OCI-LY7 (cell line): ENCODE data around the gene OIP5. TPM values are rescaled to one million over a fixed set of nuclear protein-coding genes. Genes with fewer than 3 reads are reported as not detected.
A peak's percentile ranks its signal among the peaks of the same experiment; 100 is the strongest.

ENCODE experiments used
- BruUV-seq: library from RNA; stranded (reverse); fragments of 400-500 nt; replicated peaks from 2 replicates; lab custom pipeline; 2021; lab: Mats Ljungman, UMichigan
- CTCF ChIA-PET: fragments of 300-600 bp; sonication (Branson Sonifier 250); formaldehyde crosslinking; loops from one replicate; lab custom pipeline; 2022; ENCODE audit warnings: antibody characterized with exemption; ENCODE audit not compliant: unreplicated experiment; lab: Charles Lee
- POLR2A ChIA-PET: fragments of 300-600 bp; sonication (Branson Sonifier 250); formaldehyde crosslinking; loops from one replicate; lab custom pipeline; 2022; ENCODE audit warnings: antibody characterized with exemption; lab: Charles Lee
- DNase-seq: peaks from one replicate; pipeline ENCODE4 v3.0.0-alpha.2; 2015; ENCODE audit warnings: low spot score
- H2AFZ ChIP-seq: fragments of 200-600 bp; sonication (generic), shearing (Covaris generic); 2 replicates; pipeline ENCODE4 v1.6.1; 2014; ENCODE audit warnings: mild to moderate bottlenecking, antibody characterized with exemption, low read length, moderate library complexity
- H3K27ac ChIP-seq: fragments of 200-600 bp; sonication (generic); 2 replicates; pipeline ENCODE4 v1.5.1; 2014; ENCODE audit warnings: mixed run types, low read depth, mild to moderate bottlenecking, moderate library complexity, low read length, inconsistent platforms; ENCODE audit not compliant: poor library complexity, severe bottlenecking
- H3K36me3 ChIP-seq: fragments of 200-600 bp; sonication (generic); 2 replicates; pipeline ENCODE4 v1.6.1; 2014; ENCODE audit warnings: mild to moderate bottlenecking, antibody characterized with exemption, low read length, moderate library complexity, mixed read lengths; ENCODE audit not compliant: insufficient read depth
- H3K4me1 ChIP-seq: fragments of 200-600 bp; sonication (generic); 2 replicates; pipeline ENCODE4 v1.5.1; 2014; ENCODE audit warnings: mild to moderate bottlenecking, low read length; ENCODE audit not compliant: insufficient read depth, poor library complexity, severe bottlenecking
- H3K4me2 ChIP-seq: fragments of 200-600 bp; sonication (generic); 2 replicates; pipeline ENCODE4 v1.6.1; 2014; ENCODE audit warnings: mild to moderate bottlenecking, low read length
- H3K4me3 ChIP-seq: fragments of 200-600 bp; sonication (generic); 2 replicates; pipeline ENCODE4 v1.5.1; 2014; ENCODE audit warnings: mild to moderate bottlenecking, low read depth, low read length; ENCODE audit not compliant: poor library complexity, severe bottlenecking
- H3K79me2 ChIP-seq: fragments of 200-600 bp; sonication (generic); 2 replicates; pipeline ENCODE4 v1.6.1; 2016; ENCODE audit warnings: low read depth, mild to moderate bottlenecking, low read length, moderate library complexity, mixed read lengths; ENCODE audit not compliant: insufficient read depth
- H3K9me2 ChIP-seq: fragments of 200-600 bp; sonication (generic); 2 replicates; pipeline ENCODE4 v1.6.1; 2016; ENCODE audit warnings: mild to moderate bottlenecking, low read length, mixed read lengths; ENCODE audit not compliant: insufficient read depth
- H3K9me3 ChIP-seq: fragments of 200-600 bp; sonication (generic); 2 replicates; pipeline ENCODE4 v1.6.1; 2014; ENCODE audit warnings: mild to moderate bottlenecking, mixed run types, low read length, mixed read lengths
- H4K20me1 ChIP-seq: fragments of 200-600 bp; sonication (generic); 2 replicates; pipeline ENCODE4 v1.6.1; 2014; ENCODE audit warnings: mild to moderate bottlenecking, antibody characterized with exemption, low read length, moderate library complexity, mixed read lengths; ENCODE audit not compliant: insufficient read depth
- EZH2phosphoT487 ChIP-seq: fragments of 200-600 bp; sonication (generic); IDR thresholded peaks from 2 replicates; pipeline ENCODE4 v1.6.1; 2018; ENCODE audit warnings: low read depth, borderline replicate concordance, mild to moderate bottlenecking, mixed run types, antibody characterized with exemption, low read length, moderate library complexity, mixed read lengths
- intact Hi-C: fragments of 100-400 bp; cut with micrococcal nuclease; formaldehyde crosslinking; loops from one replicate; pipeline ENCODE4 v1.10.0; 2022; ENCODE audit not compliant: unreplicated experiment
- total RNA-seq, 2 experiments: library from RNA; depleted of rRNA in 1 of 2; stranded (reverse); fragments of >200 nt in 1 of 2; shearing (Covaris generic) in 1 of 2; gene quantifications; 2 replicates each; pipeline ENCODE4 v1.2.3, GENCODE V29; 2014 to 2022
- TF ChIP-seq, protein P1 (sequence below): fragments of 200-600 bp; sonication (generic); conservative IDR thresholded peaks from 2 replicates; pipeline ENCODE4 v1.5.1; 2014; ENCODE audit warnings: mild to moderate bottlenecking, antibody characterized with exemption, low read length, moderate library complexity, mixed read lengths

OIP5 gene
- total RNA-seq, 2 experiments from 2014 or later = 28.4 to 42.5 TPM

DNA sequence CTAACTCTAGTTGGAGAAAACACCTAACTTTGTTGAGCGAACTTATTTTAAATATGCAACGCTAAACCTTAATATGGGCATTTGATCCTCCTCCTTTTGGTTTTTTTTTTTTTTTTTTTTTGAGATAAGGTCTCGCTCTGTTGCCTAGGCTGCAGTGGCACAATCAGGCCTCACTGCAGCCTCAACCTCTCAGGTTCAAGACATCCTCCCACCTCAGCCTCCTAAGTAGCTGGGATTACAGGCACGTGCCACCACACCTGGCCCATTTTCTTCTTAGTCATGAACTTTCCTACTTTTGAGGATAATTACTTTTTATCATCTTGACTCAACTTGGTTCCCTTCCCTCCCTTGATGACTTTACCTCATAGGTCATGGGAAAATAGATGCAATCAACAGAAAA lies 4.2 kb upstream of the OIP5 start:
- H3K79me2 ChIP-seq = peaks cover 90% of the 10 kb centered on the region
- H3K27ac ChIP-seq = no peak overlapping the region
- TF ChIP-seq, protein P1, sequence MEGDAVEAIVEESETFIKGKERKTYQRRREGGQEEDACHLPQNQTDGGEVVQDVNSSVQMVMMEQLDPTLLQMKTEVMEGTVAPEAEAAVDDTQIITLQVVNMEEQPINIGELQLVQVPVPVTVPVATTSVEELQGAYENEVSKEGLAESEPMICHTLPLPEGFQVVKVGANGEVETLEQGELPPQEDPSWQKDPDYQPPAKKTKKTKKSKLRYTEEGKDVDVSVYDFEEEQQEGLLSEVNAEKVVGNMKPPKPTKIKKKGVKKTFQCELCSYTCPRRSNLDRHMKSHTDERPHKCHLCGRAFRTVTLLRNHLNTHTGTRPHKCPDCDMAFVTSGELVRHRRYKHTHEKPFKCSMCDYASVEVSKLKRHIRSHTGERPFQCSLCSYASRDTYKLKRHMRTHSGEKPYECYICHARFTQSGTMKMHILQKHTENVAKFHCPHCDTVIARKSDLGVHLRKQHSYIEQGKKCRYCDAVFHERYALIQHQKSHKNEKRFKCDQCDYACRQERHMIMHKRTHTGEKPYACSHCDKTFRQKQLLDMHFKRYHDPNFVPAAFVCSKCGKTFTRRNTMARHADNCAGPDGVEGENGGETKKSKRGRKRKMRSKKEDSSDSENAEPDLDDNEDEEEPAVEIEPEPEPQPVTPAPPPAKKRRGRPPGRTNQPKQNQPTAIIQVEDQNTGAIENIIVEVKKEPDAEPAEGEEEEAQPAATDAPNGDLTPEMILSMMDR = no peak
- no peak for TF ChIP-seq EZH2phosphoT487
- CTCF ChIA-PET = no interaction called here
- DNase-seq = peak; percentile 11
- BruUV-seq = no TSS peak
- POLR2A ChIA-PET = interaction anchor here (0.6 to 1.1 kb wide), 4 partner anchors 12 to 437 kb away, joined by 6 to 9 read pairs (median 6); no protein-coding TSS in a partner anchor
- H3K4me2 ChIP-seq = peak overlapping the region; percentile 54
- H3K4me3 ChIP-seq = peak overlapping the region; percentile 37
- H4K20me1 ChIP-seq = peaks cover 13% of the 10 kb centered on the region; the same call in 1 of the 2 replicates
- peaks cover 19% of the 10 kb centered on the region for H3K4me1 ChIP-seq
- H2AFZ ChIP-seq = no peak overlapping the region
- H3K36me3 ChIP-seq = peaks cover 67% of the 10 kb centered on the region
- intact Hi-C loops = loop anchor here (10.0 kb wide), 1 partner anchor 772 kb away; the partner anchor contains the start of genes CCDC32 and RPUSD2
- no peaks in the 10 kb centered on the region for H3K9me3 ChIP-seq
- H3K9me2 ChIP-seq = no peaks in the 10 kb centered on the region

DNA sequence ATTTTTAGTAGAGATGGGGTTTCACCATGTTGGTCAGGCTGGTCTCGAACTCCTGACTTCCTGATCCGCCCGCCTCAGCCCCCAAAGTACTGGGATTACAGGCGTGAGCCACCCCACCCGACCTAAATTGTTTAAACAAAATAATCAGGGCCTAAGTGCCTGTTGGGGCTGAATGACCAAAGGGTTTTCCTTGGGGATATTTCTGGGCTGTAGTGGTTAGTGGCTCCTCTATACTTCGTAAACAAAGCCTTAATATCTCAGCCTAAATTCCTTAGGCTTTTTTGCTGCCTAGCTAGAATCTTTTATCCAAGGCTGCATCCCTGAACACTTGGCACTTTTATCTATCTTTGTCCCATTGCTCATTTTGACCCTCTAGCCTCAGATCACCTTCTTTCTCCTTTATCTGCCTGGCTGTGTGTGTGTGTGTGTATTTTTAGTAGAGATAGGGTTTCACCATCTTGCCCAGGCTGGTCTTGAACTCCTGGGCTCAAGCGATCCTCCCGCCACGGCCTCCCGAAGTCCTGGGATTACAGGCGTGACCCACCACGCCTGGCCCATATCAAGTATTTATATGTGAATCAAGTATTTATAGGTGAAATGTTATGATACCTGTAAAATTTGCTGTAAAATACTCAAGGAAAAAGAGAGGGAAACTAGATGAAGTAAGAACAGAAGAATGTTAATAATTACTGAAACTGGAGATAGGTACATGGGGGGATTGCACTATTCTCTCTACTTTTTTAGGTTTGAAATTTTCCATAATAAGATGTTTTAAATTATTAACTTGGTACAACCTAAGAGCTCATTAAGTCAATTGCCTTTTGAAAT lies 2.1 kb upstream of the OIP5 start:
- Histone ChIP-seq H3K4me2 (peak overlapping the region; percentile 72), H3K9me2 (no peaks in the 10 kb centered on the region), H3K4me1 (peaks cover 28% of the 10 kb centered on the region), H3K79me2 (peaks cover 80% of the 10 kb centered on the region), H3K36me3 (peaks cover 48% of the 10 kb centered on the region), H3K4me3 (peak overlapping the region; percentile 79), H2AFZ (no peak overlapping the region), H3K9me3 (no peaks in the 10 kb centered on the region), H4K20me1 (peaks cover 10% of the 10 kb centered on the region; the same call in 1 of the 2 replicates), H3K27ac (peak overlapping the region; percentile 90)
- intact Hi-C loops = loop anchor here (5.0 to 10.0 kb wide), 3 partner anchors 217 to 770 kb away; partner anchors contain the start of genes CCDC32, CHAC1, INO80 and RPUSD2
- TF ChIP-seq, protein P1 = no peak
- TF ChIP-seq EZH2phosphoT487 = no peak
- BruUV-seq = no TSS peak
- ChIA-PET POLR2A (no interaction called here), CTCF (no interaction called here)
- DNase-seq = peak; percentile 11
